ENCODE data around the gene ACSM4. TPM values are rescaled to one million over a fixed set of nuclear protein-coding genes. Genes with fewer than 3 reads are reported as not detected.

The ACSM4 gene
- total and polyA plus RNA-seq, 9 of the 15 experiments (the other 6 are each of a cell fraction or from before 2014, with no cell fraction given), result not detected

DNA sequence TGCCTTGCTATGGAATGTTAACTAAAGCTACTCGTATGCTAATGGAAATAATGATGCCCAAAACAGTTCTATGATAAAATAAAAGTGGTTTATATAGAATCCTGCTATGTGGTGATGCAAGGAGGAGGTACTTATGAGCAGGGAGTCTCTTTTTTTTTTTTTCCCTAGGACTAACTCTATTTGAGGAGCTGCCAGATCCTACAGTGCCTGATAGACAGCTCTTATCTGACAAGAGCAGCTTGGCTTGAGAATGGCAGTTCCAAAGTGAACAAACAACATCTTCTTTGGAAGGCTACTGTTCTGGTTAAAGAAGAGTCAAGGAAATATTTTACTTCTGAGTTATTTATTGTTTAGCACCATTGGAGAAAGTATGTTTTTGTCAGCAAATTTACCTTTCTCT, 10.2 kb upstream of the ACSM4 start (continued):
- TF ChIP-seq, protein P1, sequence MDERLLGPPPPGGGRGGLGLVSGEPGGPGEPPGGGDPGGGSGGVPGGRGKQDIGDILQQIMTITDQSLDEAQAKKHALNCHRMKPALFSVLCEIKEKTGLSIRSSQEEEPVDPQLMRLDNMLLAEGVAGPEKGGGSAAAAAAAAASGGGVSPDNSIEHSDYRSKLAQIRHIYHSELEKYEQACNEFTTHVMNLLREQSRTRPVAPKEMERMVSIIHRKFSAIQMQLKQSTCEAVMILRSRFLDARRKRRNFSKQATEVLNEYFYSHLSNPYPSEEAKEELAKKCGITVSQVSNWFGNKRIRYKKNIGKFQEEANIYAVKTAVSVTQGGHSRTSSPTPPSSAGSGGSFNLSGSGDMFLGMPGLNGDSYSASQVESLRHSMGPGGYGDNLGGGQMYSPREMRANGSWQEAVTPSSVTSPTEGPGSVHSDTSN (CRISPR knock-in tag; IDR thresholded peaks at IDR 0.05; ENCODE audit: low read depth), result peak; percentile 57
- TF ChIP-seq, protein P1 (tag; conservative IDR thresholded peaks at IDR 0.05; ENCODE audit: low read depth), result peak; percentile 95
- TF ChIP-seq STAT5A (IDR thresholded peaks at IDR 0.05; ENCODE audit: borderline replicate concordance, low read length), result peak; percentile 80; the same call in 1 of the 2 replicates
- TF ChIP-seq POLR2AphosphoS5 (IDR thresholded peaks at IDR 0.05; ENCODE audit: control insufficient read depth, insufficient read depth, low read depth, low read length), result peak; percentile 76
- no peak for TF ChIP-seq RFX7 (CRISPR knock-in tag; IDR thresholded peaks at IDR 0.05)
- no peak for TF ChIP-seq NR2F6 (CRISPR knock-in tag; IDR thresholded peaks at IDR 0.05)
- TF ChIP-seq, protein P2, sequence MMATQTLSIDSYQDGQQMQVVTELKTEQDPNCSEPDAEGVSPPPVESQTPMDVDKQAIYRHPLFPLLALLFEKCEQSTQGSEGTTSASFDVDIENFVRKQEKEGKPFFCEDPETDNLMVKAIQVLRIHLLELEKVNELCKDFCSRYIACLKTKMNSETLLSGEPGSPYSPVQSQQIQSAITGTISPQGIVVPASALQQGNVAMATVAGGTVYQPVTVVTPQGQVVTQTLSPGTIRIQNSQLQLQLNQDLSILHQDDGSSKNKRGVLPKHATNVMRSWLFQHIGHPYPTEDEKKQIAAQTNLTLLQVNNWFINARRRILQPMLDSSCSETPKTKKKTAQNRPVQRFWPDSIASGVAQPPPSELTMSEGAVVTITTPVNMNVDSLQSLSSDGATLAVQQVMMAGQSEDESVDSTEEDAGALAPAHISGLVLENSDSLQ (IDR thresholded peaks at IDR 0.05), result peak; percentile 97
- no peak for TF ChIP-seq GTF2F1 (IDR thresholded peaks at IDR 0.05; ENCODE audit: low read depth, low read length)
- no peak for TF ChIP-seq BRD4 (IDR thresholded peaks at IDR 0.05)
- TF ChIP-seq ARNT (IDR thresholded peaks at IDR 0.05), result 0 out of 4 replicates have a peak, but pooled peaks of 1 of the 2 experiments have one; percentile 34
- TF ChIP-seq, protein P3, sequence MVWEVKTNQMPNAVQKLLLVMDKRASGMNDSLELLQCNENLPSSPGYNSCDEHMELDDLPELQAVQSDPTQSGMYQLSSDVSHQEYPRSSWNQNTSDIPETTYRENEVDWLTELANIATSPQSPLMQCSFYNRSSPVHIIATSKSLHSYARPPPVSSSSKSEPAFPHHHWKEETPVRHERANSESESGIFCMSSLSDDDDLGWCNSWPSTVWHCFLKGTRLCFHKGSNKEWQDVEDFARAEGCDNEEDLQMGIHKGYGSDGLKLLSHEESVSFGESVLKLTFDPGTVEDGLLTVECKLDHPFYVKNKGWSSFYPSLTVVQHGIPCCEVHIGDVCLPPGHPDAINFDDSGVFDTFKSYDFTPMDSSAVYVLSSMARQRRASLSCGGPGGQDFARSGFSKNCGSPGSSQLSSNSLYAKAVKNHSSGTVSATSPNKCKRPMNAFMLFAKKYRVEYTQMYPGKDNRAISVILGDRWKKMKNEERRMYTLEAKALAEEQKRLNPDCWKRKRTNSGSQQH (CRISPR knock-in tag; IDR thresholded peaks at IDR 0.05), result no peak
- TF ChIP-seq MIER1 (IDR thresholded peaks at IDR 0.05; ENCODE audit: low read depth), result no peak
- TF ChIP-seq CBX3 (IDR thresholded peaks at IDR 0.05; ENCODE audit: borderline replicate concordance in 1 of 2, low read length in 2 of 2), result peak in 1 of 2 experiments; percentile 40; a peak in 1 of 3 replicates
- TF ChIP-seq FOXM1 (IDR thresholded peaks at IDR 0.05; ENCODE audit: low read depth), result peak; percentile 85
- no peak for TF ChIP-seq FOXM1 (CRISPR knock-in tag; IDR thresholded peaks at IDR 0.05; ENCODE audit: low read depth)
- TF ChIP-seq ATF7 (IDR thresholded peaks at IDR 0.05), result peak; percentile 71
- TF ChIP-seq TEAD1 (CRISPR knock-in tag; IDR thresholded peaks at IDR 0.05), result peak; percentile 42 to 68; a peak in 1 of 4 replicates
- TF ChIP-seq SREBF1 (IDR thresholded peaks at IDR 0.05; ENCODE audit: borderline replicate concordance, low read depth, low read length), result no peak
- peak; percentile 87 for TF ChIP-seq SMARCE1 (IDR thresholded peaks at IDR 0.05)
- peak; percentile 59 for TF ChIP-seq JUND (IDR thresholded peaks at IDR 0.05; ENCODE audit: borderline replicate concordance, low read depth, low read length)
- TF ChIP-seq JUND (tag; IDR thresholded peaks at IDR 0.05; ENCODE audit: borderline replicate concordance, low read depth, low read length), result no peak; the same call in 2 of the 3 replicates
- TF ChIP-seq PHB2 (IDR thresholded peaks at IDR 0.05; ENCODE audit: low read depth), result 0 out of 2 replicates have a peak, but pooled peaks have one; percentile 36
- no peak for TF ChIP-seq GABPB2 (CRISPR knock-in tag; conservative IDR thresholded peaks at IDR 0.05)
- no peak for TF ChIP-seq POLR2A (conservative IDR thresholded peaks at IDR 0.05)
- TF ChIP-seq SMARCA4 (IDR thresholded peaks at IDR 0.05), result peak; percentile 95
- peak; percentile 46 for TF ChIP-seq NEUROD1 (IDR thresholded peaks at IDR 0.05; ENCODE audit: borderline replicate concordance, low read depth, low read length, partially characterized antibody)
- no peak for TF ChIP-seq CEBPG (CRISPR knock-in tag; IDR thresholded peaks at IDR 0.05)
- peak; percentile 46 to 81; a peak in 3 of 4 replicates for TF ChIP-seq CEBPG (tag; conservative IDR thresholded peaks at IDR 0.05 in 1 of 2, IDR thresholded peaks at IDR 0.05 in 1 of 2)
